HUDEP-2 (cell line): ENCODE results near the gene PTPMT1.
"Not testable (repeated sequence)": the region's sequence is repeated elsewhere in the genome, so short reads cannot be mapped to it uniquely, and the experiment has no call there.

Experiments used
- DNase-seq, 76 experiments: peaks; one replicate each; lab custom pipeline; 2025; ENCODE audit not compliant: unreplicated experiment in 76 of 76; lab: John Stamatoyannopoulos, UW

Gene PTPMT1

GRCh38 chr11:47565340-47566148 lies at the start of gene PTPMT1:
PTPMT1 (plus strand) TSS chr11:47565599; CDS start chr11:47565623, 24 bp downstream.
- peak in 67 of 76 experiments; percentile 9 to 77 (median 51) for DNase-seq

- DNase-seq = no peak
Measured at GRCh38 chr11:47516155-47516554, 49.2 kb upstream of the PTPMT1 start.

- DNase-seq = no peak
Measured at GRCh38 chr11:47516984-47517853, 48.2 kb upstream of the PTPMT1 start.

DNA sequence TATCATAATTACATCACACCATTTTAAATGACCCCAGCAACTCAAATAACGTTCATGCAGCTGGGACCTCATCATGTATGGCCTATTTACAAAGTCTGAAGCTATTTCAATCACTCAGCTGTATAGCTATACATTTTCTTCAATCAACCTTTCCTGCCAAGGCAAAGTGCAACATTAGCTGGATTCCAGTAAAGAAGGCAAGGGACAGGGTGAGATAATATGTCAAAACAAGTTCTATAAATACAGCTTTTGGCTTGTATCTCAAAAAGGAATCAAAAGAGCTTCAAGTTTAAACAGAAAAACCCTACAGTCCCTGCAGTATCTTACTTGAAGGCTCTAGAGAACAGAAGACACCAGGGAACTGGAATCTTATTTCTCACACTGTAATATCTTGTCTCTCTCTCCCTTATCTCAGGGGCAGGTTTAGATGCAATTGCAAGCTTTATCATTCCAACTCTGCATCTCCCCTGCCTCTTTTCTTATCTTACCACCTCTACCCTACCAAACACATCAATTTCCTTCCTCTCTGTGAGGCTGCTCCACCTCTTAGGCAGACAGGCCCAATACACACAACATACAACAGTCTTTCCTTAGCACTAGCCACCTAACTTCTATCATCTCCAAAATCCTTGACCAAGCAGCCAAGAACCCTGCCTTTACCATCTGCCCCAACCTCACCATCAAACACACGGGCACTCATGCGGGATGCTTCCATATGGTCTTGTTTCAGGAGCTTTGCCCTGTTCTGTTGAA lies 47.0 kb upstream of the PTPMT1 start:
- DNase-seq = peak in 8 of 76 experiments; percentile 4 to 32 (median 14)

GRCh38 chr11:47523490-47524225 lies 41.7 kb upstream of the PTPMT1 start:
- DNase-seq = peak in 8 of 76 experiments; percentile 1 to 31 (median 10)

DNA sequence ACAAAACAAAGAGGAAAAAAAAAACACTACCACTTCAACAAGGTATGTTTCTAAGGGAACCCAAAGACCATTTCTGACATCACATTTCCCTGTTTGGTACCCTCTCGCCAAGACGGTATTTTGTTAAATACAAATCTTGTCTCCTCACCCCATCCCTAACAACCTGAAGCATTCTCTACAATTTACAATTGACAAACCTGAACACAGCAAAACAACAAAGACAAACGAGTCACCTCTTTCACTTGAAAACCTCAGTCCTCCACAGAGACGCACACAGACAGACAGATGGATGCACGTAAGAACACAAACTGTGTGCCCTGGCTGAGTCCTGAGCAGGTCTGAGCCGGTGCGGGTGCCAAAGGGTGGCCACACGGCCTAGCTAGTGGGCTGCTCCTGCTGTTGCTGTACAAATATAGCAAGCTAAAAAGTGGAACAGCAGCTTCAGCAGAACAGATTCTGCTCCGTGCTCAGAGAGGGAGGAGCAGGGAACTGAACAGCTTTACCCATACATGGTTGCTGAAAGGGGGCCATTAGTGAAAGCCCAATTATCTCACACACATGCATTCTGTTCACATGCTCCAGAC lies 41.0 kb upstream of the PTPMT1 start:
- no peak for DNase-seq

- not testable (repeated sequence) for DNase-seq
Measured at GRCh38 chr11:47526032-47526431, 39.4 kb upstream of the PTPMT1 start.

DNA sequence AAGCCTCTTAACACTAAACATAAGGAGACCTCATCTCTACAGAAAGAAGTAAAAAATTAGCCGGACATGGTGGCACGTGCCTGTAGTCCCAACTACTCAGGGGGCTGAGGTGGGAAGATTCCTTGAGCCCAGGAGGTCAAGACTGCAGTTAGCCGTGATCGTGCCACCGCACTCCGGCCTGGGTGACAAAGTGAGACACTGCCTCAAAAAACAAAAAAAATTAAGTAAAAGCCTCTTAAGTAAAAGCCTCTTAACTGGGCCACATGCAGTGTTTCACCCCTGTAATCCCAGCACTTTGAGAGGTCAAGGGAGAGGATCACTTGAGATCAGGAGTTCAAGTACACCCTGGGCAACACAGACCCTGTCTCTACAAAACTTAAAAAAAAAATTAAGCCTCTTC lies 38.2 kb upstream of the PTPMT1 start:
- no peak for DNase-seq

DNA sequence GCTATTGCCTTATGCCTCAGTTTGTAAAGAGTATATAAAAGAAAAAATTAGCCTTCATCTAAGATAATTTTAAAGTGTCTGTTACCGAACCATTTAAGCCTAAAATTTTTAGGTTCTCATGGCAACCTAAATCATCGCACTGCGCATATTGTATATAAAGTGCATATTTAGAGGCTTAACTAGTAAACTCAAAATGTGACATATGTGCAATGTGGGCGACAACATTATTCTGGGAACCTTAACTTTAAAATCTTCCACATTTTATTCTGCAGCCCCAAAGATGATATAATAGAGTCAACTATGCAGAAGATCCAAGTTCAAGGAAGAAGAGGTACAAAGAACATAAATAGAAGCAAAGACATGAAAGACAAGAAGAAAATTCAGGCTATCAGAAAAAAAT lies 35.4 kb upstream of the PTPMT1 start:
- DNase-seq = no peak

GRCh38 chr11:47530721-47531120 lies 34.7 kb upstream of the PTPMT1 start:
- DNase-seq = not testable (repeated sequence)

DNA sequence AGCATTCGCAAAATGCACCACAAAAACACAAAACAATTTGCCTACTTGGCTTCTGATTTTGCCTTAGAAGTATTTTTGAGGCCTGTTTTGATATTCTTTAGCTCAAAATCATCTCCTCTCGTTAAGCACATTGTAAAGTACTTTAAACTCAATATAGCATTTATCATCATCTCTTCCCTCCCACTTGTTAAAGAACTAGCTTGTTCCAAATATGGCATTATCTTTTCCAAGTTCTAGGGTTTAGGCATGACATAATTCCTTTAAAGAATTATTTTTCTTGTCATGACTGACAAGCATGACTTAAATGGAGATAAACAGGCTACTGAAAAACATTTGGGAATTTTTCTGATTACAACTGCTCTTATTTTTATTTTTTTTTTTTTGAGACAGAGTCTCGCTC lies 33.7 kb upstream of the PTPMT1 start:
- DNase-seq = no peak

- no peak for DNase-seq
Measured at GRCh38 chr11:47532597-47533213, 32.7 kb upstream of the PTPMT1 start.

DNA sequence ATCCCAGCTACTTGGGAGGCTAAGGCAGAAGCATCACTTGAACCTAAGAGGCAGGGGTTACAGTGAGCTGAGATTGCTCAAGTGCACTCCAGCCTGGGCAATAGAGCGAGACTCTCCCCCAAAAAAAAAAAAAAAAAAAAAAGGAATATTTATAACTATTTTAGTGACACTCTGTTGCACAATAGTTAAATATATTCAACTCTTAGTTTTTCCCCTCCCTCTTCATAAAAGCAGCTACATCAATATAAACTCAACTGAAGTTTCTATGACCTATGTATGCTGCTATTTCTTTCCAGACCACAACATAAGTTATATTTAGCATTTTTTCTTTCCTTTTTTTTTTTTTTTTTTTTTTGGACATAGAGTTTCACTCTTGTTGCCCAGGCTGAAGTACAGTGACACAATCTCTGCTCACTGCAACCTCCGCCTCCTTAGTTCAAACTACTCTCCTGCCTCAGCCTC lies 31.7 kb upstream of the PTPMT1 start:
- no peak for DNase-seq

DNA sequence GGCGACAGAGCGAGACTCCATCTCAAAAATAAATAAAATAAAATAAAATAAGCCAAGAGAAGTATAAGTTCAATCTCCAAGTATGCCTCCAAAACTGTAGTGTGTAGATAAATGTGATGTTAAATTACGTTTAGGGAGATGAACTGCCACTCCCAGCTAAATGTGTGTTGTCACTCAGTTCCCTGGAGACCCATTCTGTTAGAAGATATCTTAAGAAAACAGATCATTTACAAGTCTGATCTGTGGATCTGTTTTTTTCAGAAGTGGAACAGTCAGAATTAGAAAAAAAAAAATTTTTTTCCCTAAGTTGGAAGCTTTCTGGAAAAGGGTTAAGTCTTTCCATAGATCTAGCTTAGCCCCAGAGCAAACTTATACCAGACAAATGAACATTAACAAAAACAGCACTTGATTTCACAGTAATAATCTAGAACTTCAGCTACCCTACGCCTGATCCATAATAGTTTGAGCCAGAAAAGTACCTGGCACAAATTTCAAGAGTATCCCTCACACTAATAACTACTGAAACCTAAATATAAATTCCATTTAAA lies 30.6 kb upstream of the PTPMT1 start:
- DNase-seq = peak in 1 of 76 experiments; percentile 7

- no peak for DNase-seq
Measured at GRCh38 chr11:47536915-47537314, 28.5 kb upstream of the PTPMT1 start.

GRCh38 chr11:47538741-47539565 lies 26.4 kb upstream of the PTPMT1 start:
- DNase-seq = no peak

DNA sequence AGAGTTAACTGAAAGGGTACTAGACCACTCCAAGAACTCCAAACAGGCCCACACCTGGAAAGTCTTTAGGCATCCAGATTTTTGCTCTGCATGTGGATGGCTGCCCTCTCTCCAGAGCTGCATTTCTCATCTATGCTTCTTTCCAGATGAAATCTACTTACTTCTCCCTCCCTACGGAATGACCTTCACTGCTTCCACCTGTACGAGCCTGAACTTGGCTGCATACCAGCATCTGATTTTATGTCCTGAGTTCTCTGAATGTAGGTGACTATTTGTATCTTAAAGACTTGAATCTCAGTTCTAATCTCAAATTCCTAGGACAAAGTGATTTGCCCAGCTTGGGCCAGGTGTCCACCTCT lies 25.7 kb upstream of the PTPMT1 start:
- no peak for DNase-seq

GRCh38 chr11:47541070-47541469 lies 24.3 kb upstream of the PTPMT1 start:
- no peak for DNase-seq
